Subcutaneous adipose tissue (tissue), 4 donors: ENCODE measurements around the gene OSBPL7. TPM values are rescaled to one million over a fixed set of nuclear protein-coding genes. Genes with fewer than 3 reads are reported as not detected.

ENCODE experiments used
- CTCF ChIP-seq: fragments of 450-650 bp; IDR thresholded peaks from one replicate; pipeline ENCODE4 v1.5.1; 2016; ENCODE audit warnings: low read depth, mild to moderate bottlenecking, control low read depth, antibody characterized with exemption, moderate library complexity
- total RNA-seq, 4 donors: library from RNA; depleted of rRNA; stranded (reverse); fragments of >200 nt; gene quantifications; one replicate each; pipeline ENCODE4 v1.1.0, GENCODE V29; 2016

The OSBPL7 gene
- total RNA-seq, 4 donors from 2014 or later: 2.2 to 4.1 (median 2.5) TPM

GRCh38 chr17:47831934-47832327, 10.3 kb upstream of the OSBPL7 start:
- TF ChIP-seq CTCF: no peak

GRCh38 chr17:47831003-47831933, 9.7 kb upstream of the OSBPL7 start, which contains the start of the genes LRRC46 and MRPL10:
TSS of gene LRRC46 (plus strand) at chr17:47831670. CDS start at chr17:47831990, 320 bp downstream.
TSS of gene MRPL10 (minus strand) at chr17:47831541. CDS start at chr17:47831511, 30 bp downstream.
- no peak for TF ChIP-seq CTCF

GRCh38 chr17:47830396-47831002, 8.9 kb upstream of the OSBPL7 start:
- TF ChIP-seq CTCF: no peak

- TF ChIP-seq CTCF: no peak
These were observed 8.3 kb upstream of the OSBPL7 start for GRCh38 chr17:47829870-47830269.

DNA sequence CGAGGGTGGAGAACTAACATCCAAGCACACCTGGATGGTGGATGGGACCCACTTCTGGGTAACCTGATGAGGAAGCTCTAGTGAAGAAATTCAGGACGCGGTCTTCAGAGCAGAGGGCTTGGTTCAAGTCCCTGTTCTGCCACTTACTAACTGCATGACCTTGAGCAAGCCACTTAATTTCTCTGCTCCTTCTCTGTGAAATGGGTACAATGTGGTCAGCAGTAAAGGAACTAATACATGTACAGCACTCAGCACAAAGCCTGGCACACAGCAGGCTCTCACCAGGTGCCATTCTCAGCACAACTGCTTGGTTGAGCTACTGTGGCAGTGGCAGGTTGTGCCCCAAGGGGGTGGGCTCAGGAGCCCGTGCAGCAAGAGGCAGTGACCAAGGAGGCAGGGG, 1.9 kb upstream of the OSBPL7 start:
- TF ChIP-seq CTCF: no peak

GRCh38 chr17:47822785-47823184, 1.2 kb upstream of the OSBPL7 start:
- TF ChIP-seq CTCF: no peak

- TF ChIP-seq CTCF: no peak
These were observed 567 bp downstream of the OSBPL7 start for GRCh38 chr17:47821031-47821423.
